Measurements from ENCODE around the gene MEIOB. TPM values are rescaled to one million over a fixed set of nuclear protein-coding genes. Genes with fewer than 3 reads are reported as not detected.

Gene MEIOB
- total and polyA plus RNA-seq, 2 experiments from 2014 or later, result 0.28 TPM; not detected in 1

GRCh38 chr16:1828645-1829410 lies 43.1 kb downstream of the MEIOB start:
- 48% methylated on average over 11 of the region's 11 CpGs for WGBS (ENCODE audit: low lambda C conversion rate, missing lambda C conversion rate)
- Histone ChIP-seq H3K27ac (peak overlapping the region; percentile 91), H3K4me1 (ENCODE audit: insufficient read depth) (peaks cover 25% of the 10 kb centered on the region), H3K36me3 (replicated peaks; ENCODE audit: insufficient read depth, low read depth) (no peaks in the 10 kb centered on the region), H2AFZ (no peak overlapping the region), H3K79me2 (peaks cover 65% of the 10 kb centered on the region), H3K4me3 (peak overlapping the region; percentile 13), H3K9me2 (replicated peaks; ENCODE audit: insufficient read depth) (no peaks in the 10 kb centered on the region), H3K27me3 (no peaks in the 10 kb centered on the region), H4K20me1 (ENCODE audit: insufficient read depth, poor library complexity, severe bottlenecking) (no peaks in the 10 kb centered on the region), H3K9me3 (ENCODE audit: low read depth) (no peaks in the 10 kb centered on the region), H3K4me2 (peak overlapping the region; percentile 95)
- peak; percentile 65 for DNase-seq (ENCODE audit: low spot score)
- TF ChIP-seq EZH2 (IDR thresholded peaks at IDR 0.05; ENCODE audit: borderline replicate concordance) (no peak), EZH2phosphoT487 (IDR thresholded peaks at IDR 0.05; ENCODE audit: low read depth, severe bottlenecking, unreplicated experiment) (no peak), CTCF (IDR thresholded peaks at IDR 0.05; ENCODE audit: poor library complexity) (no peak)

- Histone ChIP-seq H2AFZ (peak within 1 kb of the TSS; percentile 96), H3K4me2 (peak within 1 kb of the TSS; percentile 95), H4K20me1 (ENCODE audit: insufficient read depth, poor library complexity, severe bottlenecking) (no peaks in the 10 kb centered on the region), H3K36me3 (replicated peaks; ENCODE audit: insufficient read depth, low read depth) (no peaks in the 10 kb centered on the region), H3K27me3 (no peaks in the 10 kb centered on the region), H3K9me3 (ENCODE audit: low read depth) (no peaks in the 10 kb centered on the region), H3K9me2 (replicated peaks; ENCODE audit: insufficient read depth) (no peaks in the 10 kb centered on the region), H3K79me2 (peaks cover 75% of the 10 kb centered on the region), H3K27ac (peak within 1 kb of the TSS; percentile 91), H3K4me1 (ENCODE audit: insufficient read depth) (peaks cover 13% of the 10 kb centered on the region), H3K4me3 (peak within 1 kb of the TSS; percentile 99)
- DNase-seq (ENCODE audit: low spot score), result peak; percentile 97
- 3% methylated on average over 77 of the region's 104 CpGs for WGBS (ENCODE audit: low lambda C conversion rate, missing lambda C conversion rate)
- TF ChIP-seq EZH2phosphoT487 (IDR thresholded peaks at IDR 0.05; ENCODE audit: low read depth, severe bottlenecking, unreplicated experiment), result no peak
- TF ChIP-seq EZH2 (IDR thresholded peaks at IDR 0.05; ENCODE audit: borderline replicate concordance), result no peak
- TF ChIP-seq CTCF (IDR thresholded peaks at IDR 0.05; ENCODE audit: poor library complexity), result no peak
These were observed 45.0 kb downstream of the MEIOB start, which contains the start of the genes FAHD1 and HAGH for GRCh38 chr16:1826691-1827573. TSS of gene FAHD1 (plus strand) at chr16:1827206. CDS start at chr16:1827239, 33 bp downstream. TSS of gene HAGH (minus strand) at chr16:1826825. CDS start at chr16:1826787, 38 bp downstream.

GRCh38 chr16:1825864-1826690 lies 45.9 kb downstream of the MEIOB start:
- WGBS (ENCODE audit: low lambda C conversion rate, missing lambda C conversion rate), result 7% methylated on average over 68 of the region's 96 CpGs
- no peaks in the 10 kb centered on the region for H3K27me3 ChIP-seq
- peak overlapping the region; percentile 11 for H2AFZ ChIP-seq
- H3K4me1 ChIP-seq (ENCODE audit: insufficient read depth), result peaks cover 13% of the 10 kb centered on the region
- peak overlapping the region; percentile 95 for H3K4me2 ChIP-seq
- H3K9me3 ChIP-seq (ENCODE audit: low read depth), result no peaks in the 10 kb centered on the region
- peak overlapping the region; percentile 52 for H3K4me3 ChIP-seq
- no peak for TF ChIP-seq CTCF (IDR thresholded peaks at IDR 0.05; ENCODE audit: poor library complexity)
- no peak for TF ChIP-seq EZH2phosphoT487 (IDR thresholded peaks at IDR 0.05; ENCODE audit: low read depth, severe bottlenecking, unreplicated experiment)
- TF ChIP-seq EZH2 (IDR thresholded peaks at IDR 0.05; ENCODE audit: borderline replicate concordance), result no peak
- no peaks in the 10 kb centered on the region for H3K9me2 ChIP-seq (replicated peaks; ENCODE audit: insufficient read depth)
- H3K36me3 ChIP-seq (replicated peaks; ENCODE audit: insufficient read depth, low read depth), result no peaks in the 10 kb centered on the region
- no peaks in the 10 kb centered on the region for H4K20me1 ChIP-seq (ENCODE audit: insufficient read depth, poor library complexity, severe bottlenecking)
- DNase-seq (ENCODE audit: low spot score), result peak; percentile 90
- H3K27ac ChIP-seq, result peak overlapping the region; percentile 62
- H3K79me2 ChIP-seq, result peaks cover 66% of the 10 kb centered on the region

All from hepatocyte (in vitro differentiated cells).